Measurements from ENCODE around the gene TUBB6.

DNA sequence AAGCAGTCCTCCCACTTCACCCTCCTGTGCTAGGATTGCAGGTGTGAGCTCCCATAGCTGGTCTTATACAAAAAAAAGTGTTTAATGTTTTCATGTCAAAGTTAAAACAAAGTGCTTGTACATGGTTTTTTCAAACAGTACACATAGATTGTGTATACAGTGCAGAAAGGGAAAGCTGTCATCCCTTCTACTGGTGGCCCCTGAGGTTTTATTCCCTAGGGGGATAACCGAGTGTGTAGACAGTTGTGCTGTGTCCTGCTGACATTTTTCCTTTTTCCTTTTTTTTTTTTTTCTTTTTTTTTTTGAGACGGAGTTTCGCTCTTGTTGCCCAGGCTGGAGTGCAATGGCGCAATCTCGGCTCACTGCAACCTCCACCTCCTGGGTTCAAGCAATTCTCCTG, 10.8 kb downstream of the TUBB6 start:
- TF ChIP-seq, protein P1, sequence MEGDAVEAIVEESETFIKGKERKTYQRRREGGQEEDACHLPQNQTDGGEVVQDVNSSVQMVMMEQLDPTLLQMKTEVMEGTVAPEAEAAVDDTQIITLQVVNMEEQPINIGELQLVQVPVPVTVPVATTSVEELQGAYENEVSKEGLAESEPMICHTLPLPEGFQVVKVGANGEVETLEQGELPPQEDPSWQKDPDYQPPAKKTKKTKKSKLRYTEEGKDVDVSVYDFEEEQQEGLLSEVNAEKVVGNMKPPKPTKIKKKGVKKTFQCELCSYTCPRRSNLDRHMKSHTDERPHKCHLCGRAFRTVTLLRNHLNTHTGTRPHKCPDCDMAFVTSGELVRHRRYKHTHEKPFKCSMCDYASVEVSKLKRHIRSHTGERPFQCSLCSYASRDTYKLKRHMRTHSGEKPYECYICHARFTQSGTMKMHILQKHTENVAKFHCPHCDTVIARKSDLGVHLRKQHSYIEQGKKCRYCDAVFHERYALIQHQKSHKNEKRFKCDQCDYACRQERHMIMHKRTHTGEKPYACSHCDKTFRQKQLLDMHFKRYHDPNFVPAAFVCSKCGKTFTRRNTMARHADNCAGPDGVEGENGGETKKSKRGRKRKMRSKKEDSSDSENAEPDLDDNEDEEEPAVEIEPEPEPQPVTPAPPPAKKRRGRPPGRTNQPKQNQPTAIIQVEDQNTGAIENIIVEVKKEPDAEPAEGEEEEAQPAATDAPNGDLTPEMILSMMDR (IDR thresholded peaks at IDR 0.05): no peak
- no peak for TF ChIP-seq POLR2A (IDR thresholded peaks at IDR 0.05)
